ENCODE results near the gene MFAP3L. TPM values are rescaled to one million over a fixed set of nuclear protein-coding genes. Genes with fewer than 3 reads are reported as not detected.

The MFAP3L gene
- total RNA-seq, 1 experiment from 2014 or later = not detected

DNA sequence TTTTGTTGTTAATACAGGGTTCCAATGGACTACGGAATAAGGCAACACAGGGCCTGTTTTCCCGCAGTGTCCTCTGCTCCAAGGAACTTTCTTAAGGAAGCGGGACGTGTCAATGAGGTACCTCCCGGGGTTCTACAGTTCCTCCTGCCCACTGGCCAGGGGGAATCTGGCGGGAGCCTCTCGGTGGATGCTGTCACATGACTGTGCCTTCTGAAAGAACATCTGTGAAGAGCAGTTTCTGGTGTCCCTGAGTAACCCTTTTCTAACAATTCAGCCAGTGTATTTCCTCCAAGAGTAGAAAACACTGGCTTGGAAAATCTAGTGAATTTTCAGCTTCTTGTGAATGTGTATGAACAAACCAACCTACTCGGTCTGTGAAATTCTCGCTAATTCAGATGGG is 32.7 kb downstream of the MFAP3L start:
- Histone ChIP-seq H3K27me3 (ENCODE audit: low read length) (no peaks in the 10 kb centered on the region), H3K27ac (ENCODE audit: low read length) (no peak overlapping the region), H3K9me3 (ENCODE audit: low read length) (no peaks in the 10 kb centered on the region), H3K9me2 (replicated peaks; ENCODE audit: insufficient read depth, low read length) (no peaks in the 10 kb centered on the region), H3K9ac (ENCODE audit: low read length) (no peak overlapping the region), H2AFZ (ENCODE audit: low read length) (no peak overlapping the region), H3K4me3 (ENCODE audit: low read length) (no peak overlapping the region), H4K20me1 (ENCODE audit: insufficient read depth, low read depth, low read length) (no peaks in the 10 kb centered on the region), H3K4me1 (ENCODE audit: low read length) (no peaks in the 10 kb centered on the region), H3K36me3 (ENCODE audit: insufficient read depth, low read length) (no peaks in the 10 kb centered on the region), H3K4me2 (ENCODE audit: low read depth, low read length, poor library complexity, severe bottlenecking) (no peak overlapping the region), H3K79me2 (ENCODE audit: low read length) (no peaks in the 10 kb centered on the region)
- DNase-seq = no peak

DNA sequence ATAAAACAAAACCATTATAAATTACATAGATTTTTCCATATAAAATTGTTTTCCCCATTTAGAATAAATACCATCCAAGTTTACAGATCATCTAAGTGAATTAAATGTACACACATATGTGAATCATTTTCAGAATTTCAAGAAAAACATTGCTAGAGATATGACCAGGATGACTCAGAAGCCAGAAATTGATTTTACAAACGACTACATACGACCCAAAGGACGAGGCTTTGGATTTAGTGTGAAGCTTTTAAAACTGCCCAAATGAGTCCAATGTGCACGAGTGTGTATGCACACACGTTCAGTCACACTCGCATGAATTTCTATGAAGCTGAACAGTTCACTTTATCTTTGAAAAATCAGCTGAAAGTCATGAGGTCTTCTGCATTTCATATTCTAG is 37.9 kb downstream of the MFAP3L start:
- no peaks in the 10 kb centered on the region for H3K79me2 ChIP-seq (ENCODE audit: low read length)
- no peak overlapping the region for H2AFZ ChIP-seq (ENCODE audit: low read length)
- H4K20me1 ChIP-seq (ENCODE audit: insufficient read depth, low read depth, low read length) = no peaks in the 10 kb centered on the region
- no peak overlapping the region for H3K27ac ChIP-seq (ENCODE audit: low read length)
- no peak overlapping the region for H3K4me3 ChIP-seq (ENCODE audit: low read length)
- no peaks in the 10 kb centered on the region for H3K27me3 ChIP-seq (ENCODE audit: low read length)
- no peak overlapping the region for H3K4me2 ChIP-seq (ENCODE audit: low read depth, low read length, poor library complexity, severe bottlenecking)
- DNase-seq = no peak
- H3K4me1 ChIP-seq (ENCODE audit: low read length) = no peaks in the 10 kb centered on the region
- no peaks in the 10 kb centered on the region for H3K9me3 ChIP-seq (ENCODE audit: low read length)
- no peaks in the 10 kb centered on the region for H3K36me3 ChIP-seq (ENCODE audit: insufficient read depth, low read length)
- H3K9me2 ChIP-seq (replicated peaks; ENCODE audit: insufficient read depth, low read length) = no peaks in the 10 kb centered on the region
- no peak overlapping the region for H3K9ac ChIP-seq (ENCODE audit: low read length)

DNA sequence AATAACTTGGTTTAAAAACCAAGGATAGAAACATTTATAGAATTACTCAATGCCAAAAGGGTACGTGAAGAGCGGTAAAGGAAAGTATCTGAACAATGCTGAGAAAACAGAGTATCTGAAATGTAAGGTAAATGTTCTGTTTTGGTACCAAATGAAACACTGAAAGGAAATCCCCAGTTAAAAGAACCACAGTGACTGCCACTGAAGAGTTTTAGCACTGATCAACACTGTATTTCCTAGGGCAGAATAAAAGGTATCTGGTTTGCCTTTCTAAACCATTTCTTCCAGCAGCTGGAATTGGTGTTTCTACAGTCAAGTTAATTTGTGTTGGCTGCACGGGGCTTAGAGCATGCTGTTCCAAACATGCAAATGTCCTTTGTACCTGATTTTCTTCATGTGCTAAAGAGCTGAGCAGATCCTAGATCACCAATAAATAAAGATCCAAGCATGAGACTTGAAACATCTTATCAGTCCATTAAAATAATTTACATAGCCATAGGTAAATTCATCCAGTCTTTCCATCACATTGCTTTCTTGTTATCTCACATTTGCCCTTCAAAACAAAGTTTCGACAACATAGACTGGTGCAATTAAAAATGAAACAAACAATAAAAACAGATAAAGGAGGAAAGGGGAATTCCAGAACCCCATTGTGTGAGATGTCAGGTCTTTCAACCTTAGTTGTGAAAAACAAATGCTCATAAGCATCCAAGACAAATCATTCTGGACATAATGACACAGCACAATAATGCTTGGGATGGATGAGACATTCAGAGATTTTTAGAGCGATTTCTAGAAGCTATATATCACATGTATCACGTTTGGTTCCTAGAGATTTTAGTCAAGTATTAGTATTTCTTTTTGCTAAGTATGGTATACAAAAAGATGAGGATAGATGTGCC is 38.6 kb downstream of the MFAP3L start:
- Histone ChIP-seq H3K79me2 (ENCODE audit: low read length) (no peaks in the 10 kb centered on the region), H2AFZ (ENCODE audit: low read length) (no peak overlapping the region), H3K27me3 (ENCODE audit: low read length) (no peaks in the 10 kb centered on the region), H3K9me2 (replicated peaks; ENCODE audit: insufficient read depth, low read length) (no peaks in the 10 kb centered on the region), H3K36me3 (ENCODE audit: insufficient read depth, low read length) (no peaks in the 10 kb centered on the region), H3K9ac (ENCODE audit: low read length) (no peak overlapping the region), H3K4me1 (ENCODE audit: low read length) (no peaks in the 10 kb centered on the region), H3K27ac (ENCODE audit: low read length) (no peak overlapping the region), H3K4me2 (ENCODE audit: low read depth, low read length, poor library complexity, severe bottlenecking) (no peak overlapping the region), H3K9me3 (ENCODE audit: low read length) (no peaks in the 10 kb centered on the region), H4K20me1 (ENCODE audit: insufficient read depth, low read depth, low read length) (no peaks in the 10 kb centered on the region), H3K4me3 (ENCODE audit: low read length) (no peak overlapping the region)
- DNase-seq = no peak

DNA sequence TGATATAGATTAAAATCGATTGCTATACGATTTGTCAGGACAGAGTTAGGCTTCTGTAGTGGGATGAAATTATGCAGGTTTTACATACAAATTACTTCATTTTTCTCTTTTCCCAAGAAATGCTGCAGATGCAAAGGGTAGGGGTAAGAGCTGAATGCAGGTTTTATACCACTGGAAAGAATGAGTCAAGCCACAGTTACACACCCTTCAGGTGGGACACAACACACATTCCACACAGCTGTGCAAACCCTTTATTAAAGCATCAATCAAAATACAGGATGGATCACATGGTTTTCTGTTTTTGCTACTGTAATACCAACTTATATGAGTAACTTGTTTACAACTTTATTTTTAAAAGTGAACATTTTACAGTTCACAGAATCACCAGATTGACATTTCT is 39.8 kb downstream of the MFAP3L start:
- Histone ChIP-seq H3K9ac (ENCODE audit: low read length) (no peak overlapping the region), H3K27ac (ENCODE audit: low read length) (no peak overlapping the region), H3K27me3 (ENCODE audit: low read length) (no peaks in the 10 kb centered on the region), H3K4me2 (ENCODE audit: low read depth, low read length, poor library complexity, severe bottlenecking) (no peak overlapping the region), H3K4me1 (ENCODE audit: low read length) (no peaks in the 10 kb centered on the region), H2AFZ (ENCODE audit: low read length) (no peak overlapping the region), H3K9me3 (ENCODE audit: low read length) (no peaks in the 10 kb centered on the region), H3K4me3 (ENCODE audit: low read length) (no peak overlapping the region), H4K20me1 (ENCODE audit: insufficient read depth, low read depth, low read length) (no peaks in the 10 kb centered on the region), H3K79me2 (ENCODE audit: low read length) (no peaks in the 10 kb centered on the region), H3K9me2 (replicated peaks; ENCODE audit: insufficient read depth, low read length) (no peaks in the 10 kb centered on the region), H3K36me3 (ENCODE audit: insufficient read depth, low read length) (no peaks in the 10 kb centered on the region)
- no peak for DNase-seq

DNA sequence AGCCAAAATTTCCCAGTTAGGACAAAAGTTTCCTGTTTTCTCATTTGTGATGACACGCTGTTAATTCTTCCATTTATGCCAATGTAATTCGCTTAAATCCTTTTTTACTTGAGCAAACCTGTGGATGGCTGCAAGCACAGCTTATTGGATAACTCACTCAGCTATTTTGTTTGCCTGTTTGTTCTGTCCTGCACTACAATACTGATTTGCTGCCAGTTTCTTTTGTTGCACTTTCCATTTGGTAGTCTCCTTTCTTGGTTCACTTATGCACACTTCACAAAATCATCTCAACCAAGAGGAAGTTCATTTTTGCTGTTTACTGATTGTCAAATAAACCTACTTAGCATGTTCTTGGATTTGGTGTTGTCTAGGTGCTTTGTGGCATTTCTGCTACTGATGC is 40.3 kb downstream of the MFAP3L start:
- no peaks in the 10 kb centered on the region for H3K9me3 ChIP-seq (ENCODE audit: low read length)
- no peaks in the 10 kb centered on the region for H3K36me3 ChIP-seq (ENCODE audit: insufficient read depth, low read length)
- no peaks in the 10 kb centered on the region for H3K79me2 ChIP-seq (ENCODE audit: low read length)
- H3K9me2 ChIP-seq (replicated peaks; ENCODE audit: insufficient read depth, low read length) = no peaks in the 10 kb centered on the region
- H3K4me1 ChIP-seq (ENCODE audit: low read length) = no peaks in the 10 kb centered on the region
- no peak overlapping the region for H3K27ac ChIP-seq (ENCODE audit: low read length)
- no peaks in the 10 kb centered on the region for H3K27me3 ChIP-seq (ENCODE audit: low read length)
- H3K4me3 ChIP-seq (ENCODE audit: low read length) = no peak overlapping the region
- no peak overlapping the region for H3K9ac ChIP-seq (ENCODE audit: low read length)
- no peaks in the 10 kb centered on the region for H4K20me1 ChIP-seq (ENCODE audit: insufficient read depth, low read depth, low read length)
- H3K4me2 ChIP-seq (ENCODE audit: low read depth, low read length, poor library complexity, severe bottlenecking) = no peak overlapping the region
- no peak for DNase-seq
- H2AFZ ChIP-seq (ENCODE audit: low read length) = no peak overlapping the region

DNA sequence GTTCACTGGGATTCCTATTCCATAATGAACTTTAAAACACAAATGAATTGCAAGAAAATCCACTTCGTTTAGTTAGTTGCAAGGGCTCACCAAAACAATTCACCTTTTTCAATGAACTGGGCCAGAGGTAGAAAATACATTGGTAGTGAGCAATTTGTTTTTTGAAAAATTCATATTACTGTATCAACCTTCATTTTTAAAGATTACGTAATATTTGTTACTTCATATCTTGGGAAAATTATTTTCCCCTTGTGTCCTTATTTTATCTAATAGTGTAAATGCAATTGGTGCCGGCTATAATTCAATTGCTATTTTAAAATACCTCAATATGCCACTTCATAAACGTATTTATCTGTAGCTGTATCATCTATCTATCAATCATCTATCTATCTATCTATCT is 41.5 kb downstream of the MFAP3L start:
- Histone ChIP-seq H3K27ac (ENCODE audit: low read length) (no peak overlapping the region), H3K79me2 (ENCODE audit: low read length) (no peaks in the 10 kb centered on the region), H2AFZ (ENCODE audit: low read length) (no peak overlapping the region)

DNA sequence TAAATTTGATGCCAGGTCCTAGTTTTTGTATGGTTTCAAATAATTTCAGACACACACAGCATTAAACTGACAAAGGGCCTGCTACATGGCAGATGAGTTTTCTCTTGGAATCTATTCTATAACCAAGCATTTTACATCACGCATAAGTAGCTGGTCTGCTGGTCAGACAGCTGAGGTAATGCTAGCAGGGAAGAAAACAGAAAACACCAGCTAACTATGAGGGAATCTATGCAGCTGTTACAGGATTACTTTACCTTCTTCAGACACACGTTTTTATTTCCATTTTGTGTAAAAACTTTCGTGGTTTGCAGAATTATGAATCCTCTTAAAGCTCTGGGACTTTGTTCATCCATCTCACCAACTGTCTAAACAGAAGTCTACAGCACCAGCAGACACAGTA is 42.0 kb downstream of the MFAP3L start:
- Histone ChIP-seq H3K36me3 (ENCODE audit: insufficient read depth, low read length) (no peaks in the 10 kb centered on the region), H3K4me2 (ENCODE audit: low read depth, low read length, poor library complexity, severe bottlenecking) (no peak overlapping the region), H3K79me2 (ENCODE audit: low read length) (no peaks in the 10 kb centered on the region), H3K4me1 (ENCODE audit: low read length) (no peaks in the 10 kb centered on the region), H3K27me3 (ENCODE audit: low read length) (no peaks in the 10 kb centered on the region), H3K9me3 (ENCODE audit: low read length) (no peaks in the 10 kb centered on the region), H3K9ac (ENCODE audit: low read length) (no peak overlapping the region), H3K9me2 (replicated peaks; ENCODE audit: insufficient read depth, low read length) (no peaks in the 10 kb centered on the region), H4K20me1 (ENCODE audit: insufficient read depth, low read depth, low read length) (no peaks in the 10 kb centered on the region), H2AFZ (ENCODE audit: low read length) (no peak overlapping the region), H3K4me3 (ENCODE audit: low read length) (no peak overlapping the region), H3K27ac (ENCODE audit: low read length) (no peak overlapping the region)
- no peak for DNase-seq

More for the DNA sequence above, 41.5 kb downstream of the MFAP3L start:
- Histone ChIP-seq H3K4me1 (ENCODE audit: low read length) (no peaks in the 10 kb centered on the region), H3K9ac (ENCODE audit: low read length) (no peak overlapping the region), H3K27me3 (ENCODE audit: low read length) (no peaks in the 10 kb centered on the region), H3K4me3 (ENCODE audit: low read length) (no peak overlapping the region), H3K36me3 (ENCODE audit: insufficient read depth, low read length) (no peaks in the 10 kb centered on the region), H4K20me1 (ENCODE audit: insufficient read depth, low read depth, low read length) (no peaks in the 10 kb centered on the region), H3K9me2 (replicated peaks; ENCODE audit: insufficient read depth, low read length) (no peaks in the 10 kb centered on the region), H3K9me3 (ENCODE audit: low read length) (no peaks in the 10 kb centered on the region), H3K4me2 (ENCODE audit: low read depth, low read length, poor library complexity, severe bottlenecking) (no peak overlapping the region)
- no peak for DNase-seq

DNA sequence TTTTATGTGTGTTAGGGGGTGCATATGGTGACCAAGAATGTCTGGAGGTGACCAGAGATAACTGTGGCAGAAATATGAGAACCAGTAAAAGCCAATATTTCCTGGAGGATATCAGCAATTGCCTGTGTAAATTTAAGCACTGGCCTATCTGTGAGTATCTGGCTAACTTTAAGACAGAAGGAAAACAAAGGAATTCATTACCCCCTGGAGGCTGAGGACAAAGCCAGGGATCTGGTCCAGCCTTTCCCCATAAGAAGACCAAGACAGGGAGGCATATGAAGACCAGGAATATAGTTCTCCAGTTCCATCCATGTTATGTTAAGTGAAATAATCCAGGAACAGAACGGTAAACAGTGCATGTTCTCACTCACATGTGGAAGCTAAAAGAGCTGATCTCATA is 49.2 kb downstream of the MFAP3L start:
- Histone ChIP-seq H3K27ac (ENCODE audit: low read length) (no peak overlapping the region), H3K9ac (ENCODE audit: low read length) (no peak overlapping the region), H3K9me2 (replicated peaks; ENCODE audit: insufficient read depth, low read length) (no peaks in the 10 kb centered on the region), H3K4me3 (ENCODE audit: low read length) (no peak overlapping the region), H4K20me1 (ENCODE audit: insufficient read depth, low read depth, low read length) (no peaks in the 10 kb centered on the region), H3K9me3 (ENCODE audit: low read length) (no peaks in the 10 kb centered on the region), H3K79me2 (ENCODE audit: low read length) (no peaks in the 10 kb centered on the region), H2AFZ (ENCODE audit: low read length) (no peak overlapping the region), H3K36me3 (ENCODE audit: insufficient read depth, low read length) (no peaks in the 10 kb centered on the region), H3K4me2 (ENCODE audit: low read depth, low read length, poor library complexity, severe bottlenecking) (no peak overlapping the region), H3K27me3 (ENCODE audit: low read length) (no peaks in the 10 kb centered on the region), H3K4me1 (ENCODE audit: low read length) (no peaks in the 10 kb centered on the region)
- no peak for DNase-seq

All from Karpas-422 (cell line).